H4 (cell line): ENCODE measurements around the gene FOXJ1. TPM values are rescaled to one million over a fixed set of nuclear protein-coding genes. Genes with fewer than 3 reads are reported as not detected.
A peak's percentile ranks its signal among the peaks of the same experiment; 100 is the strongest.

Experiments used
- DNase-seq: peaks from one replicate; pipeline ENCODE4 v3.0.0-alpha.2; 2015; ENCODE audit warnings: low spot score
- total RNA-seq: library from RNA; depleted of rRNA; stranded (reverse); fragments of >200 nt; shearing (Covaris generic); gene quantifications from 2 replicates; pipeline ENCODE4 v1.2.3, GENCODE V29; 2014; rRNA removed

The FOXJ1 gene
- total RNA-seq, 1 experiment from 2014 or later, result not detected

DNA sequence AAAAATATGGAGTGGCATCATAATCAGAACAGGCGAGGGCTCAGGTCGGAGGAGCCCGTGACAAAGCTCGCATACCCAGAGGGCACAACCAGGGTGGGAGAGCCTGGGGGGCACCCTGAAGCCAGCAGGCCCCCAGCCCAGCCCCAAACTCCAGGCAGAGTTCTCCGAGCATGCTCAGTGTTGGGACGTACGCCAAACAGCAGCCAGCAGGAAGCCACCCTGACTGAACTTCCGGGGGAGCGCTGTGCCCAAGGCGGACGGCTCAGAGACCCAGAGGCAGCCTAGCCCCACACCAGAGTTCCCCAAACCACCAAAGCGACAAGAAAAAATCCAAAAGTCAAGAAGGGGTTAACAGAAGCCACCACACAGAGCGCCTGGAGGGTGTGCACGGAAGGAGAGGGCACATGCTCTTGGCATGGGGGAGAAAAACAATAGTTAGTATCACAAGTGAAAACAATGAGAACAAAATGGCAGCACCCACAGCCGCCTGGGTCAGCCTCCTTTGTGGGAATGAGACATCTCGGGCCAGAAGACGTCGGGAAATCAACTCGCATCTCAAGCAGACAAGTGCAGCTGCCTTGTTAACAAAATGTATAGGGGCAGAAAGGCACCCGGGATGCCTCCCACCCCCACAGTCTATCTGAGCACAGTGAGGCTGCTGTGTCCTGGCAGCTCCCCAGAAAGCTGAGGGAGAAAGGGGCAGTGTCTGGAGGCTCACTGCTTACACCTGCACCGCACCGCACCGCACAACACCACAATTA is 49.3 kb downstream of the FOXJ1 start:
- DNase-seq, result no peak

DNA sequence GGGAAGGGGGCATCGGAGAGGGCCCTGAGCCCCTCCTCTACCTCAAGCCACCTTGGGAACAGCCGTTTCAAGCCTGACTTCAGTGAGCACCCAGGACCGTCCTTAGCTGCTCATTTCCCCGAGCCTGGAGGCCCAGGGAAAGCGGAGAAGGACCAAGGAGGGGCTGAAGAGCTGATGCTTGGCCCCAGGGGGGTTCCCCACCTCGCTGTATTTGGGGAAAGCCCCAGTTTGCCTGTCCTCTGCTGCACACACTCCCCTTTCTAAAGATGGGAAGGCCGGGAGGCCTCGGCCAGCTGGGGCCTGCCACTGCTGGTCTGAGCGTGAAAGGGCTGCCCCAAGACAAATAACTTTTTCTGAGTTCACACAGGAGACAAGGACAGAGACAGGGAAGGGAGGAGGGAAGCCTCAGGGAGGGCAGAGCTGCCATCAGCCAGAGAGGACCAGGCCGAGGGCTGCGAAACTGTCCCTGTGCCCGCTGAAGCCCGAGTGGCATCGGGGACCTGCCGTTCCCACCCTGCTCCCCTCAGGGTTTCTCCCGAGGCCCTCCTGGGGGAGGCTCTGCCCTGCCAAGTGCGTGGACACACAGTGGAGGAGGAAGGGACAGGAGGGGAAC is 50.4 kb downstream of the FOXJ1 start:
- no peak for DNase-seq

DNA sequence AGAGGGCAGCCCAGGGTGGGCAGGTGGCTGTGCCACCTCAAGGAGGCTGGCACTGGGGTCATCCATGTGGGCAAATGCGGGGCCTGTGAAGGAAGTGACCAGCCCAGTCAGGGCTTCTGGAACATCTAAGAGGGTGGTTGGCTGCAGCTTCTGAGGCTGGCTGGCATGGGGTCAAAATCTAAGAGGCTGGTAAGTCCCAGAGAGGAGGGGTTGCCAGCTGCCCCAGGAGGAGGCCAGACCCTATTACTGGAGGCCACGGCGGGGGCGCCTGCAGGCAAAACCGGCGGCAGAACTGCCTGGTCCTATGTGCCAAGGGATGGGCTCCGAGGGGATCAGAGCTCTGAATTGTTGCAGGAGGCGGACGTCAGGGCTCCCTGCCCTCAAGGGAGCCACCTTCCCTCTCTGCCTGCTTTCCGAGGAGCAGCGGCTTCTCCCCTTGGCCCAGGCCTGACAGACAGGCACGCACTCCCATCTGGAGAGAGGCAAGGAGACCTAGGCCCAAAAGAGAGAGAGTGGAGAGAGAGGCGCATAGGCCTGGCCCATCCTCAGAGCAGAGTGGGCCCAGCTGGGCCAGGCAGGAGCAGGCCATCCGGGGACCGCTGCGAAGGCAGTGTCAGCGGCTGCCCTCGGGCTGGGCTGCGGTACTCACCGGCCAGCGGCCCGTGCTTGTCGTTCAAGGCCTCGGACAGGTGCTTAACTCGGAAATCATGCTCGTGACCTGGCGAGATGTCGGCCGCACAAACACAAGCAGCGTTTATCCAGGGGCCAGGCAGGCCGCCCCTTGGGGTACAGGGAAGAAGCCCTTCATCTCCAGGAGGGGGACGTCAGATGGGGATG is 51.1 kb downstream of the FOXJ1 start:
- DNase-seq, result peak; percentile 4

DNA sequence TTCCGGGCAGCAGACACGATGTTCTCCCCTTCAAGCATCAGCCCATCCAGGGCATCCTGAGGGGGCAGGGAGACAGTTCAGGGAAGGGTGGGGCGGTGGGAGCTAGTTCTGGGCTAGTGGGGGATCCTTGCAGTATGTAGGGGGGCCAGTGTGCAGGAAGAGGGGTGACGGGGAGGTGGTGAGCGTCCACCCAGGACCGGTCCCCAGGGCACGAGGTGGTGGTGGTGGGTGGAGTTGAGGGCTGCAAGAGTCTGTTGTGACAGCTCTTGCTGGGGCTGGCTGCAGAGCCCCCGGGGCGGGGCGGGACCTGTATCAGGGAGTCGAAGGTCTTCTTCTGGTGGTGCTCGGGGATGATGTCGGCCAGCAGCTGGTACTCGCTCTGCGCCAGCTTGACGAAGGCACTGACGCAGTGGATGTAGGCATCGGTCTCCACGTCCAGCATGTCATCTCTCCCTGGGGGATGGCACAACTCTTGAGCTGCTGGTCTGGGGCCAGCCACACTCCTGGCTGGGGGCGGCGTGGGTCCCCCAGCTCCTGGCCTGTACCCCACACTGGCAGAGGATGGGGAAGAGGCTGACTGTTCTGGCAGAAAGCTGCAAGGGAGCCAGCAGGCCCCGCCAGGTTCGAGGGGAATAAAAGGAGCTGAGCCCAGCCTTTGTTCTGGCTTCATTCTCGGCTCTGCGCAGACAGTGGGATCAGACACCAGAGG is 52.0 kb downstream of the FOXJ1 start:
- peak; percentile 7 for DNase-seq

DNA sequence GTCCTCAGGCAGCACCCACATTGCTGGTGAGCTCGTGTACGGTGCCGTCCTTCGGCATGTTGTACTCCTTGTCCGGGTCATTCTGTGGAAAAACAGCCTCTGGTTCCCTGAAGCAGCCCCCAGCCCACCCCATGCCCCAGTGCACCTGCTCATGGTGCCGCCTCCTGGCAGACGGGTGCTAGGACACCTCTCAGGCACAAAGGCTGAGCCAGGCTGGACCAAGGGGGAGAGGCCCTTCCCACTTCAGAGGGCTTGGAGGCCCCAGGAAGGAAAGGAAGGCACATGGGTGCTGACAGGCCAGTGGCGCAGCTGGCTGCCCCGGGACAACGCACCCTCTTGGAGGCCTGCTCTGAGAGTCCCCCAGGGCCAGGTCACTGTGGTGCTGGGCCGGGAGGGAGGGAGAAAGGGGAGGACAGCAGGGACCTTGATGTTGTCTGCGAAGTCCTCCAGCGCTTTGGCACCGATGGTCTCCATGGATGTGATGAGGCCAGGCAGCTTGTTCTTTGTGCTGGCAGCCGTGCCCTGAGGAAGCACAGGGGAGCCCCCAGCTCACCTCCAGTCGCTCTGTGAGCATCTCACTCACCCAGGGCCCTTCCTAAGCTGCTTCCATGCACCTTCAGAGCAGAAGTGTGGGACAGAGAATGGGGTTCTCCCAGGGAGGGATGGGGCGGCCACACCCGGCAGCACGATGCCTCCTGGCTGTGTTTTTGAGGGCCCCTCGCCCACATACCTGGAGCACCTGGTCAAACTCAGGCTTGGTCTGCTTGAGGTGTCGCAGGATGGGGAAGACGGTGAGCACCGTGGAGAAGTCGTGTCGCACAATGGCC is 52.8 kb downstream of the FOXJ1 start:
- peak; percentile 6 for DNase-seq

DNA sequence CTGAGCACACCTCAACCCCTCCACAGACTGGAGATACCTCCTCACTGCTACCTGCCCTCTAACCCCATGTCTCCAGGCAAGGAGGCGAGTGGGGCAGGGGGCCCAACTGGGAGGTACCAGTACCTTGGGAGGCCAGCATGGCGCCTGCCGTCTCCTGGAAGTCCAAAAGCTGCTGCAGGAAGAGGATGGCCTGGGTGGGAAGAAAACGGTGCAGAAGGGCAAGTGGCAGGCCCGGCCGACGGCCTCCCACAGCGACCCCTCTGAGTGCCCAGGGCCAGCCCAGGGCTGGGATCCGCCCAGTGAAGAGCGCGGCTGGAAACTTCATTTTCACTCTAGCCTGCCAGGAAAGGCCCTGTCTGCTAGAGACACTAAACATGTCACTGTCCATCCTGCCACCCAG is 53.5 kb downstream of the FOXJ1 start:
- DNase-seq, result no peak

DNA sequence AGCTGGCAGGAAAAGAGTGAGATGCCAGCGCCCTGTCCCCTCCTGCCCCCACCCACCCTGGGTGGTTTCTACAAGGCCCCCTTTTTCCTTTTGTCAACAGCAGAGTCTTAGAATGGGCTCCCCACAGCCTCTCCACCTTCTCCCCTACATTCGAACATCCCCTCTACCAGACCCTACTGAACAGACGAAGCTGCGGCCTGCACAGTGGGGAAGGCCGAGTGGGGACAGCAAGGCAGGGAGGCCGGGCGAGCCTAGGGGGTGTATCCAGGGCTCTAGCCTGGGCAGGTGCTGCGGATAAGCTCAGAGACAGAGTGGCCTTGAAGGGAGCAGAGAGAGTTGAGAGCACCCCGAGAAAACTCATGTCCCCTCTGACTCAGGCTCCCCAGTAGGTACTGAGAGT is 54.7 kb downstream of the FOXJ1 start:
- no peak for DNase-seq

Other genes with a start within 250 kb of the FOXJ1 start
- gene TRIM65, start 244.3 kb downstream of the FOXJ1 start, total RNA-seq, result 8.4 and 10.5 TPM in 2 replicates
- 39.1 and 54.0 TPM in 2 replicates for gene MRPL38, start 236.4 kb downstream of the FOXJ1 start, total RNA-seq
- gene FBF1, start 200.2 kb downstream of the FOXJ1 start, total RNA-seq, result 11.2 and 11.8 TPM in 2 replicates
- gene ACOX1, start 162.1 kb downstream of the FOXJ1 start, total RNA-seq, result 30.0 and 31.5 TPM in 2 replicates
- 18.1 and 28.2 TPM in 2 replicates for gene TEN1, start 162.0 kb downstream of the FOXJ1 start, total RNA-seq
- 0.49 and 1.9 TPM in 2 replicates for gene CDK3, start 140.4 kb downstream of the FOXJ1 start, total RNA-seq
- not detected in 2 replicates for gene EVPL, start 113.9 kb downstream of the FOXJ1 start, total RNA-seq
- gene SRP68, start 68.7 kb downstream of the FOXJ1 start, total RNA-seq, result 37.3 and 39.7 TPM in 2 replicates
- gene GALR2, start 66.5 kb downstream of the FOXJ1 start, total RNA-seq, result 0.14 TPM in 1 of 2 replicates, not detected in the other
- gene ZACN, start 62.1 kb downstream of the FOXJ1 start, total RNA-seq, result not detected in 2 replicates
- 51.4 and 51.5 TPM in 2 replicates for gene EXOC7, start 37.5 kb downstream of the FOXJ1 start, total RNA-seq
- 6.8 and 7.8 TPM in 2 replicates for gene RNF157, start 99.2 kb upstream of the FOXJ1 start, total RNA-seq
- gene UBALD2, start 124.1 kb upstream of the FOXJ1 start, total RNA-seq, result 3.9 and 7.7 TPM in 2 replicates
- 2.3 and 2.4 TPM in 2 replicates for gene QRICH2, start 167.0 kb upstream of the FOXJ1 start, total RNA-seq
- gene PRPSAP1, start 212.7 kb upstream of the FOXJ1 start, total RNA-seq, result 48.1 and 49.7 TPM in 2 replicates
- 7.8 and 9.2 TPM in 2 replicates for gene SPHK1, start 243.4 kb upstream of the FOXJ1 start, total RNA-seq